ENCODE results near the gene COMMD4.
A peak's percentile ranks its signal among the peaks of the same experiment; 100 is the strongest.

DNA sequence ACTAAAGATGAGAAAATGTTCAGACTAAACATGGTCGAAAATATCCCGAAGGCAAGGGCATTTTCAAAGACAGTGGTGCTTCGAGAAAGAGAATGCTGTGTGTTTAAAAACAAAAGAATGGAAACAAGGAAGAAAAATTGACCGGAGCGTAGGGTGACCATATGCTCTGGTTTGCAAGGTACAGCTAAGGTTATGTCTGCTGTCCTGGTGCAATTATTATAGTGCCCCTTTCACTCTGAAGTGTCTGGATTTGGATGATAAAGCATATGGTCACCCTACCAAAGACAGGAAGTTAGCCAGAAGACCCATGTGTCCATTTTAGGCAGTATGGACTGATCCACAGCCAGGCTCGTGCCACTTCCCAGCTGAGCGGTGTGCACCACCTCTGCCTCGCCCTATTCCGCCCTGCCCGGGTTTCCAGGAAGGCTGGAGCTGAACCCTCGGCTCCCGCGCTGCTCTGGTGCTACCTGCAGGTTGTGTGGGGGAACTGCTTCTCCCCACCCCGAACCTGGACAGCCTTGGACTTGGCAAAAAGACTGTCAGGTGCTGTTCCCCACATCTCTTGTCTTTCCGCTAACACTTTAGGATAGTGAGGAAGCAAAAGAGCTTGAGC is 28.0 kb upstream of the COMMD4 start:
- TF ChIP-seq EZH2 (IDR thresholded peaks at IDR 0.05; ENCODE audit: low read length, missing control alignments): no peak
- TF ChIP-seq, protein P1, sequence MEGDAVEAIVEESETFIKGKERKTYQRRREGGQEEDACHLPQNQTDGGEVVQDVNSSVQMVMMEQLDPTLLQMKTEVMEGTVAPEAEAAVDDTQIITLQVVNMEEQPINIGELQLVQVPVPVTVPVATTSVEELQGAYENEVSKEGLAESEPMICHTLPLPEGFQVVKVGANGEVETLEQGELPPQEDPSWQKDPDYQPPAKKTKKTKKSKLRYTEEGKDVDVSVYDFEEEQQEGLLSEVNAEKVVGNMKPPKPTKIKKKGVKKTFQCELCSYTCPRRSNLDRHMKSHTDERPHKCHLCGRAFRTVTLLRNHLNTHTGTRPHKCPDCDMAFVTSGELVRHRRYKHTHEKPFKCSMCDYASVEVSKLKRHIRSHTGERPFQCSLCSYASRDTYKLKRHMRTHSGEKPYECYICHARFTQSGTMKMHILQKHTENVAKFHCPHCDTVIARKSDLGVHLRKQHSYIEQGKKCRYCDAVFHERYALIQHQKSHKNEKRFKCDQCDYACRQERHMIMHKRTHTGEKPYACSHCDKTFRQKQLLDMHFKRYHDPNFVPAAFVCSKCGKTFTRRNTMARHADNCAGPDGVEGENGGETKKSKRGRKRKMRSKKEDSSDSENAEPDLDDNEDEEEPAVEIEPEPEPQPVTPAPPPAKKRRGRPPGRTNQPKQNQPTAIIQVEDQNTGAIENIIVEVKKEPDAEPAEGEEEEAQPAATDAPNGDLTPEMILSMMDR (conservative IDR thresholded peaks at IDR 0.05 in 1 of 2, IDR thresholded peaks at IDR 0.05 in 1 of 2; ENCODE audit: low read depth in 1 of 2, low read length in 2 of 2): peak in 1 of 2 donors; percentile 22

Measured in fibroblast of lung (primary cell).